Stimulated activated CD4-positive, alpha-beta T cell treated with anti-CD3 and anti-CD28 coated beads, TNF-alpha, amount 100 ng/mL, for 24 hours (primary cell): Measurements from ENCODE around the gene ITPR2.

Source experiments
- DNase-seq, 3 experiments: peaks; one replicate each; pipeline ENCODE4 v3.0.0-alpha.2; 2020; ENCODE audit warnings: low read depth in 3 of 3

The ITPR2 gene

DNA sequence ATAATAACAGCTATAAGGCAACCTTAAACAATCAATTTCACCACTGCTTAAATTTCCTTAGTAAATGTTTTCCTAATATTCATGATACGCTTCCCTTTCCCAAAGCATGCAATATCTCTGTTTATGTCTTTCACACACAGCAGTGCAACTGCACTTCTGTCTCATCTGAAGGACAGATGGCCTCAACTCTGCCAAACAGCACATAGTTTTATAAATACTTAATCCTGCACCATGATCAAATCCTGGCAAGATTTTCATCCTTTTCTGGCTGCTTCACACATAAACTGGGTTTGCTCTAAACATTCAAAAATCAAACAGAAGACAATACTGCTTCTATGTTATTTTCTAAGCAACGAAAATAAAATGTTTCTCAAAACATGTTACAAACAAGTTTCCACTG, 266.3 kb downstream of the ITPR2 start:
- DNase-seq, result no peak

DNA sequence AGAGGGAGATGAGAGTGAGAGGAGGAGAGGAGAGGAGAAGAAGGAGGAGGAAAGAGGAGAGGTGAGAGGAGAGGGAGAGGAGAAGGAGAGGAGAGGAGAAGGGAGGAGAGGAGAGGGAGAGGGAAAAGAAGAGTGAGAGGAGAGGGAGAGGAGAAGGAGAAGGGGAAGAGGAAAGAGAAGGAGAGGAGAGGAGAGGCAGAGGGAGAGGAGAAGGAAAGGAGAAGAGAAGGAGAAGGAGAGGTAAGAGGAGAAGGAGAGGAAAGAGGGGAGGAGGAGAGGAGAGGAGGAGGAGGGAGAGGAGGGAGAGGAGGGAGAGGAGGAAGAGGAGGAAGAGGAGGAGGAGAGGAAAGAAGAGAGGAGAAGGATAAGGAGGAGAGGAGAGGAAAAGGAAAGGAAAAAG, 266.8 kb downstream of the ITPR2 start:
- no peak for DNase-seq

DNA sequence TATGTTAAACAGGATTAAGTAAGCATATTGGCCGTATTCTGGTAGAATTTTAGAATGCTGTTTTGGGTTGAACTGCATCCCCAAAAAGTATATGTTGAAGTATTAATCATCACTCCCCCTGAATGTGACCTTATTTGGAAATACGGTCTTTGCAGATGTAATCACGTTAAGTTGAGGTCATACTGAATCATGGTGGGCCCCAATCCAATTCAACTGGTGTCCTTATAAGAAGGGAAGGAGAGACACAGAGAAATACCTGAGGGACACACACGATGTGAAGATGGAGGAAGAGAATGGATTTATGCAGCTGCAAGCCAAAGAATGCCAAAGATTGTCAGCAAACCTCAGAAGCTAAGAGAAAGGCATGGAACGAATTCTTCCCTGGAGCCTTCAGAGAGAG, 268.6 kb downstream of the ITPR2 start:
- no peak for DNase-seq

DNA sequence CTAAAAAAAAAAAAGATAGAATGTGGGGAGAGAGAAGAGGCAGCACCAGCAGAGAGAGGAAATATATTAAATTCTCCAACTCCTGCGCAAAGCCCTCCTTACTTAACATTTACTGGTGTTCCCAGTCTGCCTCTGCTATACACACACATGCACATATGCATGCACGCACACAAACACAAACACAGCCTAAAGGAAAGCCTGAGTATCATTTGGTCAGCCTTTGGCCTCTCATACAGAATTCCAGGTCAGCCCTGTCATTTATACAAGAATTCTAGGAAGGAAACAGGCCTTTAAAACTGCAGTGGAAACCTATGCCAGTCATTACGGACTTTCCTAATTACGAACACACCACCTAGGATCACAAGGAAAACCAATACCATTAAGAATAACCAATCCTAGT, 269.4 kb downstream of the ITPR2 start:
- DNase-seq, result no peak

DNA sequence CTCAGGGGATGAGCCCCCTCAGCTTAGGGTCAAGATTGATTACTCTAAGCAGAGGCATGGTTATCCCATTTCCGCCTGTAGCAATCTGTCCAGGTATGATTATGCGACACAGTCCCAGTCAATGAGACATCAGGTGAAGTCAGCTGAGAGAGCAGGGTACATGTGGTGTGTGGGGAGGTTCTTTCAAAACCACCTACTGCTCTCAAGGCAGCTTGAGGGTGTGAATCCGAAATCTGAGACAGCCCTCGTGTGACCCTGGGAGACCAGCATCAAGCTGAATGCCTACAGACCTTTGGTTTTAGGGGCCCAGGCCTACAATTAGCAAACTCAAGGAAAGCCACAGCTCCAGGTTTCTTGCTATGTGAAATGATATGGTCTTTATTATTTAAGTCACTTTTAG, 275.7 kb downstream of the ITPR2 start:
- no peak for DNase-seq

DNA sequence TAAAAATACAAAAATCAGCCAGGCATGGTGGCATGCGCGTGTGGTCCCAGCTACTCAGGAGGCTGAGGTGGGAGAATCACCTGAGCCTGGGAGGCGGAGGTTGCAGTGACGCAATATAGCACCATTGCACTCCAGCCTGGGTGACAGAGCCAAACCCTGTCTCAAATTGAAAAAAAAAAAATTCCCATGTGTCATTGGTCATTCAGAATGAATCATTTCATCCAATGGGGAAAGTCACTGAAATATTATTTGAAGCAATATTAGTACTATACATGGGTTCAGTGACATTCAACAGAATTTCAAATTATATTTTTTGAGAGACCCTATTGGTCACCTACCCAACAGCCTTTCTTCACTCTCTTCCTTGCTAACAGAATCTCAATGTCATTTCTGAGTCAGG, 276.1 kb downstream of the ITPR2 start:
- DNase-seq, result no peak

DNA sequence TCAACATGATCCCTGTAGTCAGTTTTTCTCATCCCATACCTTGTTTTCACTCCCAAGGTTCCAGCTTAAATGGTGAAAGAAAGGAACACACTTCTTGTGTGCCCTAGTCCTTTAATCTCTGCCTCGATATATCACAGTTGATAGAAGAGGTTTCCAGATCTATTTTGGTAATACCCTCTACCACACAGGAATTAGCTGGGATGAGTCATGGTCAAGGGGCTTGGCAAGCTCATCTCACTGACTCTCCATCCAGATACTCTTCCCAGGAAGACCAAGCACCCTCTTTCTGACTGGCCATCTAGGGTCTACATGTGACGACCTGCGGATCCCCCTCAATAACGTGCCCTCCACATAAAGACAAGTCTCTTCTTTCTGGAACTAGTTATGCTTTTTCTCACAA, 277.9 kb downstream of the ITPR2 start:
- DNase-seq, result no peak

DNA sequence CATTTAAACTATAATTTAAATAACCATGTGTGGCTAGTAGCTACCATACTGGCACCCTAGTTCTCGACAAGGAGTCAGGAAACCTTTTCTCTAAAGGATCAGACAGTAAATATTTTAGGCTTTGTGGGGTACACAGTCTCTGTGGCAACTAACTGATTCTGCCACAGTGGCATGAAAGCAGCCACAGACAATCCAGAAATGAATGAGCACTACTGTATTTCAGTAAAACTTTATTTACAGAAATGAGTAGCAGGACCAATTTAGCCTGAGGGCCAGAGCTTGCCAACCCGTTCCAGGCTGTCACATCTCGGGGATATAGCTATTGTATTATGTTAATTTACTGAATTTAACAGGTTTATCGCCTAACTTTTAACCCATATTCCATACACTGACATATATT, 278.7 kb downstream of the ITPR2 start:
- DNase-seq, result no peak

DNA sequence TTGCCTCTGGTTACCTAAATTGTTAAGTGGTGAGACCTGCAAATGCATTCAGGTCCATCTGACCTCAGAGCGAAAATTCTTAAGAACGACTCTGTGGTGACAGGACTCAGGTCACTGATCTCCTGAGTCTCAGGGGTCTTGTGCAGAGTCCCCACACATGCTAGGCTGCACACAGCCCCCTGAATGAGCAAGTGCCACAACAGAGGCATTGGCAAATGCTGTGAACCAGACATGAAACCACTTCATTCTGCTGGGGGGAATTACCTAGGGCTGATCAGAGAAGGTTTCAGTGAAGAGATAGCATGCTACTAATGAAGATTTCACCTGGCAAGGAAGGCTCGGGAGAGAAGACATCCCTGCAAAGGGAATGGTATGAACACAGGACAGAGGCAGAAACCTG, 281.6 kb downstream of the ITPR2 start:
- no peak for DNase-seq

DNA sequence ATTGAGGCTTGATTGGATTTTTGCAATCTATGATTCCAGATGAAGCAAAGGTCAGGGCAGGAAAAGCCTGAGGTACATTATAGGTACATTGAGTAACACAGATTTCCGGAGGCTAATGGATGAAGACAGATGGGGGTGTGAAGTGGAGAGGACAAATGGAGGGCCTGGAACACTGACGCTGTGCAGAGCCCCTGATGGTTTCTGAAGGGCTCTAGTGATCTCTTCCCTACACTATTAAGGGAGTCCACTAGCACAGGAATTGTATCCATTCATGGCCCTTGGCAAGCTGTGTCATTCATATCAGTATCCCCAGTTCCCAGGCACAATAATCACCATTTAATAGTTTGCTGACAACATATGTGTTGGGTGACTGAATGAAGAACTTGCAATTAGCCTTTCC, 284.8 kb downstream of the ITPR2 start:
- DNase-seq, result no peak

DNA sequence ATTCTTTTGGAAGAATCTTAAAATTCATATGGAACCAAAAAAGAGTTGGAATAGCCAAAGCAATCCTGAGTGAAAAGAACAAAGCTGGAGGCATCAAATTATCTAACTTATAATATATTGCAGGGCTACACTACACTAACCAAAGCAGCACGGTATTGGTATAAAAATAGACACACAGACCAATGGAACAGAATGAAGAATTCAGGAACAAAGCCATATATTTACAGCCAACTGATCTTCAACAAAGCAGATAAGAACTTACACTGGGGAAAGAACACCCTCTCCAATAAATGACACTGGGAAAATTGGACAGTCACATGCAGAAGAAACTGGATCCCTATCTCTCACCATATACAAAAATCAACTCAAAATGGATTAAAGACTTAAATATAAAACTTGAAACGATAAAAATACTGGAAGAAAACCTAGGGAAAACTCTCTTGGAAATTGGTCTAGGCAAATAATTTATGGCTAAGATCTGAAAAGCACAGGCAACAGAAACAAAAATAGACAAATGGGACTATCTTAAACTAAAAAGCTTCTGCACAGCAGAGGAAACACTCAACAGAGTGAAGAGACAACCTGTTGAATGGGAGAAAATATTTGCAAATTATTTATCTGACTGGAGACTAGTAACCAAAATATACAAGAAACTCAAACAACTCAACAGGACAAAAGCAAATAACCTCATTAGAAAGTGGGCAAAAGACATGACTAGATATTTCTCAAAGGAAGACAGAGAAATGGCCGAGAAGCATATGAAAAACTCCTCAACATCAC, 286.3 kb downstream of the ITPR2 start:
- no peak for DNase-seq

DNA sequence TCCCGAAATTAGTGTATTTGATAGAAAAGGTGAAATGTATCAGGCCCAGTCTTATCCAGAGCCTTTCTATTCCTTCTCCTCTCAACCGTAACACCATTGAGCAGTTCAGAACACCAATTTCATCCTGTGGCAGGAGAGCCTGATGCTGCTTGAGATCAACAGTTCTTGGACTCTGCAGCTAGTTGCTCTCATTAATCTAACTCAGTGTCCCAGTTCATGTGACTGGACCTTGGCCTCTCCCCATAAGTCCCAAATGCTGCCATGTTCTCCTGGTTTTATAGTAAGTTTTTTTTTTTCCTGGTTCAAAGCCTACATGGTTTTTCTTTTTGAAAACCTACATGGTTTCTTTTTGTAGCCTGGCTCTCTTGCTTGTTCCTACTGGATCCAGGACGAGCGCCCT, 293.9 kb downstream of the ITPR2 start:
- DNase-seq, result no peak

DNA sequence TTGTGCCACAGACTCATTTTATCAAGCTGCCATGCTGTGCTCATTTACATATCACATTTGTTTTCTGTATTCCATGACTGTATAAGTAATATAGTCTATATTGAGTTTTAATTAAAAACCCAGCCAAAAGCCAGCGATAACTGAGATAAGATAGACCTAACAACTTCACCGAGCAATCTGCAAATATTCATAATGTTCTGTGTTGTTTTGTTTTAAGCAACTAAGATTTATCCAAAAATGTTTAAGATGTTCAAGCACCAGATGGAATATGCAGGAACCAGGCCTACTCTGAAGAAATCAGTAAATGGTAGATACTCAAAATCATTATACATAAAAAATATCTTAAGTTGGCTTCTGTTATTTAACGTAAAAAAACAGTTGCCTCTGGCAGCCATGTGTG, 295.3 kb downstream of the ITPR2 start:
- no peak for DNase-seq

DNA sequence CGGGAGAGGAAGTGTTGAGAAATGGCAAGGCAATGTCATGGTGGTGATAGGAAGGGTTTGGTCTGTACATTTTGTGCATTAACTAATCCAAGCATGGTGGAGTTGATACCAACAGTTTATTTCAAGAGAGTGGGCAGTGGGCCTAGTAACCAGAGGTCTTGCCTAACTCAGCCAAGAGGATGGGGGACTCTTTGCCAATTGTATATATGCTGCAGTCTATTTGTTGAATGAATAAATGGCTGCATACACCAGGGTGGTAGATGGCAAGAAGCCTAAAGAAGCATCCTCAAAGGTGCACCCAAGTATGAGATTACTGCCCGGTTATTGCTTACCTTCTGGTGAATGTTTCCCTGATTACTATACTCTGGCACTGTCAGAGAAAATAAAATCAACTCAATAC, 295.9 kb downstream of the ITPR2 start:
- no peak for DNase-seq

DNA sequence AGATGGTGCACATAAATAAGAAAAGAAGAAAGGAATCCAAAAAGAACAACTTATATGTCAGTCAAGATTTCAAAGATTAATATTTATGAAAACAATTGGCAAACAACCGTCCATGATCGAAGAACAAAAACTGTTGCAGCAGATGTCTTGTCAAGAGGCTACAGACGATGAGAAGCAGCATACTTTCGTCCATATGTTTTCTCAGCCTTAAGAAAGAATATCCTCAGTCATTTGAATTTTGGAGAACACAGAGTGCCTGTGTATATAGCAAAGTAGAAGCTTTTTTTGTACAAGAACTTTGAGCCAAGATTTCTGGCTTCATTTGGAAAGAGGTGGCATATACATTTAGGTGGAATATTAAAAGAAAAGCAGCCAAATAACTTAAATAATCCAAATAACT, 297.2 kb downstream of the ITPR2 start:
- no peak for DNase-seq

DNA sequence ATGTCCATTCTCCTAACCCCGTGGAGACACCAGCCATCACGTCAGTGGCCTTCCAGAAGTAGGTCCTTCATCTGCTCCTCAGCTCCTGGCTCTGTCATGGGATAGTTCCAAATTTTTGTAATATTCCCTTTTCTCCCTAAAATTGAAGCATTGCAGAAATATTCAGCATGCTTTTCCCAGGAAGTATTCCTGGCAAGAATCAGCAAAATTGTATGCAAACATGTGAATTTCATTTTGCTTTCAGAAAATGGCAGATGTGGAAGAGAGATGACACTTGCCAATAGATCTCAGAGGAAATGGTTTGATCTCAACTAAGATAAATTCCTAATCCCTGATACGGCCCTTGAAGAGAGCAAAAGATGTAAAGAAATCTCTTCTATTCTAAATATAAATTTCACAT, 298.9 kb downstream of the ITPR2 start:
- DNase-seq, result no peak

DNA sequence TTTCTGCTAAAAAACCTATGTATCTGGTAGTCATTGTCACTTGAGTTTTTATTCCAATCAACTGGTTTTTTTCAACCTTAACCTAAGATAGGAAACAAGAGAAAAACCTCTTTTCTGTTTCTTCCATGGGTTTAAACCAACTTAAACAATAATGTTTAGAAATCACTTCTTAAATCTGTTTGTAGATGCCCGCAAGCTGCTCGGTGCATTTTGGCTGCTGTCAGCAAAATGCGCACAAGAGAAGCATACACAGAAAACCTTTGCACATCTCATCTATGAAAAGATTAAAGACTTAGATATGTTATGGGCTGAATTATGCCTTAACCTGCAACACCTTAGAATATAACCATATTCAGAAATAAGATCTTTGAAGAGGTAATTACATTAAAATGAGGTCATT, 299.8 kb downstream of the ITPR2 start:
- DNase-seq, result no peak

DNA sequence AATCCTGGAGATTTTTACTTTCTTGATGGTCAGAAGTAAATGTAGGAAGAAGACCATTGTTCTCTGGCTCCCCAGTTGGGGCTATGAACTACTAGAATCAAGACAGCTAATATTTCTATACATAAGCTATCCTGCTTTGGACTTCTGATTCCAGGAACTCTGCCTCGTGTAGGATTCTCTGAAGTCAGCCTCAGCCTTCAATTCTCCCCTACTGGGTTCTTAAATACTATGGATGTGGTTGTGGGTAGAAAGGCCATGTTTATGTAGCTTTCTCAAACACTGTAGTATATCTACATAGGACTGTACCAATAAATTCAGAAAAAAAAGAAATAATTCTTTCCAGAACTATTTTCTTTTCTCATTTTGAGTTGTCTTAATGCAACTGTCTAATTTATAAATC, 302.5 kb downstream of the ITPR2 start:
- no peak for DNase-seq

DNA sequence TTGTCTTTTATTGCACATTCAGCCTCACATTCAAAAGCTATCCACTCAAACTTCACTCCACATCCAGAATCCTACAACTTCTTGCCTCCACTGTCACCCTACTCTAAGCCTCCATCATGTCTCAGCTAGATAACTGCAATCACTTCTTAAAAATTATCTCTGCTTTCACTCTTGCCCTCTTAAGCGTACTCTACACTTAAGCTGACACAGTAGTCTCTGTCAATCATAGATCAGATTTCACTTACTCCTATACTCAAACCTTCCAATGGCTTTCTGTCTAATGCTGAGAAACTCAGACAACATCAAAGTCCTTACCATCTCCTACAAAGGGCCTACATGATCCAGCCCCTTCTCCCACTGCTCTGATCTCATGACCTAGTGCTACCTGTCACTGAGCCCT, 304.1 kb downstream of the ITPR2 start:
- no peak for DNase-seq

DNA sequence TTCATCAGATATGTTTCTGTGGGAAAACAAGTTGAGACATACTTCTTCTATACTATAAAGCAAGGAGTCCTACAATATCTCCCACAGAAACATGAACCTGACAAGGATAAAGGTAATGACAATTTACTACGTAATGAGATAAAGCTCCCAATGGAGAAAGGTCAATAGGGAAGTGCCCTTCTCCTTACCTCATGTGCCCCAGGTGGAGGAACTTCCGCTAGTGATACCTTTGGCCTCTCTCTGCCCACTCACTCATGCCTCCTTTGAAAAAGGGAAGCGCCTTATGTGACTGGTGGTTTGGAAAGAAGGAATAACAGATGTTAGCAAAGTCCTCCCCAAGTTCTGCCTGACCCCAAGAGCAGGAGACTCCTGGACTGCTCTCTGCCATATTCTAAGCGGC, 305.3 kb downstream of the ITPR2 start:
- no peak for DNase-seq

DNA sequence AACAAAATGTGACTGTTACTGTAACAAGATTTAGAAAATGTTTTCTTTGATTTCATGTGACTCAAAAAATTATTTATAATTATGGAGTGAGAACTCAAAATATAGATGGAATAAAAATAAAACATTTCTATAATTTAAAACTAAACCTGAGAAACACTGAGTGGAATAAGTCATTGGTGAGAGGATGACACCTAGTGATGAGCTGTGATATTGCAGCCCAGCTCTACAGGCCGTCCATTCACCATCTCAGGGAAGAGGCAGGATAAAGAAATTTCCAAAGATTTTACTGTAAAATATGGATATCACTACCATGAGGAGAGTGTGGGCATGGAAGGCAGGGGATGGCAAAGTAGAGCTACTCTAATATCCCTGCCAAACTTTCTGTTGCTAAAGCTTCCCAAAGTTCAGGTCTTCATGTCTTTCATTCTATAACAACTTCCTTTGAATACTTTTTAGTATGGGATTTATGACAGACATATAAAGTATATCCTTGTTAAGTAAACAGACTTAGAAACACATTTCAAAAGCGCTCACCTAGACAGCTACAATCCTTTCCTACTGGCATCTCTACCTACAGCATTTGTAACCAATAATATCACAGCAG, 308.0 kb downstream of the ITPR2 start:
- peak in 1 of 3 experiments; percentile 8 for DNase-seq

DNA sequence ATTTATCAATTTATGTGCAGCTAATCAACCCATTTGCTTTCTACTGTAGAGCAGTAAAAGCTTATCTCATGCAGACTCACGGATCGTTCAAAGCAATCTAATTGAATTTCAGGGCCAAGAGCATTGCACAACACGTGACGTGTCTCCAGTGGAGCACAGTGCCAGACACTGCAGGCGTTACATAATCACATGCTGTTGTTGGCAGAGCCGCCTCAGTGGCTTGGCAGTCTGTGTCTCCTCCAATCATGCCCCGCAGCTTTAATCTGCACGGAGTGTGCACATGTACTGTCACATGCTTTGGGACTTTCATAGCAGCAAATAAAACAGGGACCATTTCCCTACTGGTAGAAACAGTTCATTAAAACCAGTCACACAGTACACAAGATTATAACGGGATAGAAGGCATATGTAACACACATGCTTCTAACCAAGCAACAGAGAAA, 309.3 kb downstream of the ITPR2 start:
- DNase-seq, result no peak

DNA sequence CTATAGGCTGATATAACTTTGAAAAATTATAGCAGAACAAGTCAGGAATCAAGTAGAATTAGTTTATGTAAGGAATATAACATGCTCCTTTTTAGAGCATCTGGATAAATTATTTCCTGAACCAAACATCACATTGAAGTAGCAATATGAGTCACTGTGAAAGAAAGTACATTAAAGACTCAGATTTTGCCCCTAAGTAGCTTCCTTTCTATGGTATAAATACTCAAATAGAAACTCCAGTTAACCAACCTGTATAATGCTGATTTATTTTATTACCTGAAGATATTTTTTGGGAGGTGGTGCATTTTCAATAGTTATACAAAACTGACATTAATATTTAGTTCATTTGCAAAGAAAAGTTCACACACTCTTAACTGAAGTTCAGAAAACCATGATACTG, 312.1 kb downstream of the ITPR2 start:
- DNase-seq, result no peak

DNA sequence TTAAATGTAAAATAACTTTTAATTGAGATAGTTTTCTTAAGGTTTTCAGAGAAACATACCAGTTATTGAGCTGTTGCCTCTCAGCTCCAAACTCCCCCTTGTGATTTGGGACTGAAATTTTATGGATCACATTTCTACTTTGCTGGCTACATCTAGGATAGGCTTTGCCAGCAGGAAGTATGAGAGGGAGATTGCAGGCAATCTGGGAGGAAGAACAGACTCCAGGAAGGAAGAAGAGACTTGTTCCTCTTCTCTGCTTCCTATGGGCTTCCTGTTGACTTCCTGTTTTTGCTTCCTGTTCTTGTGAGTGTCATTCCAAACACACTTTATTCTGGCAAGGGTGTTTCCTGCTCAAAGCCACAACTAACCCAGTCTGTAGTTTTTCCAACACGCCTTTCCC, 312.9 kb downstream of the ITPR2 start:
- no peak for DNase-seq
